GM19193 (cell line): Measurements from ENCODE around the gene RAB40B.

ENCODE experiments used
- POLR2A ChIP-seq: IDR thresholded peaks from 4 replicates; pipeline ENCODE4 v1.6.1; 2011; ENCODE audit not compliant: insufficient read depth, insufficient read length; ENCODE audit errors: extremely low read depth

RAB40B gene

DNA sequence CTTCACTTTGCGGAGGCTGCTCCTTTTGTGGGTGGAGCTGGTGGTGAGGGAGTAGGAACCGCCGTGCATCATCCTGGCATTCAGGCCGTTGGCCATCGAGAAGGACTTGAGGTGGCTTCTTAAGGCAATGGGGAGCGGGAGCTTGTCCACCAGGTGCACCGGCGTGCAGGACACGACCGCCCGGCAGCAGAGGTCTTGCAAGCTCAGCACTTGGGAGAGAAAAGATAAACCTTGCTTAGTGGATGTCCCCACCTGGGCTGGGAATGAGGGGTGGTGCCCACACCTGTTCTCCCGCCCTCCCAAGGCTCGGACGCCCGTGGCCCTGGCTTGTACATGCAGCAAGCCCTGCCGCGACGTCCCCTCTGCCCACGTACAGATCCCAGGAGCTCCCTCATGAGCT lies 40.6 kb downstream of the RAB40B start:
- TF ChIP-seq POLR2A, result no peak

DNA sequence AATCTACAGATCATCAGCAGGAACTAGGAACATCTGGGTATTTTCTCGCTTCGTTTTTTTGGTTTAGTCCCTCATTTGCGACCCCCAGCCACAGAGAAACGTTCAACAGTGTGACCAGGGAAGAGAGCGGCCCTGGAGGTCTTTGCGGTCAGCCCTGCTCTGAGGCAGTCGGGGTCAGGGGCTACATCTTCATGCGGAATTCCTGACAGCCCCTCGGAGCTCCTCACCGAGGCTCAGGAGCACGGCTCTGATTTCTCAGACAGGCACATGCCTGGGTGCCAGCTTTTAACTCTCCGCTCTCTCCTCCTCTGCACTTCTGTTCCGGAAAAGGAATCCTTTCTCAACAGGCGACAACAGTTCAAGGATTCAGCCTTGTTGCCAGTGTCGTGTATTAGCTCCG lies 42.2 kb downstream of the RAB40B start:
- no peak for TF ChIP-seq POLR2A

DNA sequence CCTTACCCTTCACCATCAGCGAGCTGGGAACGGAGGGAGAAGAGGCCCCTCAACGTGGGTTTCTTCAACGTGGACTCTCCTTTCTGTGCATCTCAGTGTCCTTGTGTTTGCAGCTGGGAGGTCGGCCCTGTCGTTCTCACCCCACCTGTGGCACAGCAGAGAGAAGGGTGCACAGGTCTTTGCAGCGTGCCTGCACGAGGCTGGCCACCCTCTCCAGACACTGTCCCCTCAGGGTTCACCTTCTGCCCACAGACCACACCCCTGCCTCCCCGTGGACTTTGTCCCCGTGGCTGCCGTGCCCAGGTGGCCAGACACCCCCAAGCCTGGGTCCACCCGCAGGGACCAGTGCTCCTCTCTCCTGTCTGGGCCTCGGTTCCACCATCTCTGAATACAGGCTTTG lies 43.0 kb downstream of the RAB40B start:
- no peak for TF ChIP-seq POLR2A

DNA sequence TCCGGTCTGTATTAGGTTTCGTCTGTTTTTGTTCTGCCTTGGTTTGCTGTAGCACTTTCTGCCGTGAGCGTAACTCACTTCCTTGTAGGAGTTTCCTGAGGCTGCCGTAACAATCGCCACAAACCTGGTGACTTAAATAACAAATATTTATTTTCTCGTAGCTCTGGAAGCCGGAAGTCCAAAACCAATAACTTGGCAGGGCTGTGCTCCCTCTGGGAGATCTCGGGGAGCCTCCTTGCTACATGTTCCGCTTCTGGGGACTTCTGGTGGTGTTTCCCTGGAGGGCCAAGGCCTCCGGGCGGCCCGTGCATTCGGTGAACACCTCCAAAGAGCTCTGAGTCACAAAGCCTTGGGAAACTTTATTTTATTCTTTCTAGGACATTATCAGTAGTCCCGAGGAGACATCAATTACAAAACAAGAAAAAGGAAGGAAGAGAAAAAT lies 43.4 kb downstream of the RAB40B start:
- TF ChIP-seq POLR2A, result no peak

DNA sequence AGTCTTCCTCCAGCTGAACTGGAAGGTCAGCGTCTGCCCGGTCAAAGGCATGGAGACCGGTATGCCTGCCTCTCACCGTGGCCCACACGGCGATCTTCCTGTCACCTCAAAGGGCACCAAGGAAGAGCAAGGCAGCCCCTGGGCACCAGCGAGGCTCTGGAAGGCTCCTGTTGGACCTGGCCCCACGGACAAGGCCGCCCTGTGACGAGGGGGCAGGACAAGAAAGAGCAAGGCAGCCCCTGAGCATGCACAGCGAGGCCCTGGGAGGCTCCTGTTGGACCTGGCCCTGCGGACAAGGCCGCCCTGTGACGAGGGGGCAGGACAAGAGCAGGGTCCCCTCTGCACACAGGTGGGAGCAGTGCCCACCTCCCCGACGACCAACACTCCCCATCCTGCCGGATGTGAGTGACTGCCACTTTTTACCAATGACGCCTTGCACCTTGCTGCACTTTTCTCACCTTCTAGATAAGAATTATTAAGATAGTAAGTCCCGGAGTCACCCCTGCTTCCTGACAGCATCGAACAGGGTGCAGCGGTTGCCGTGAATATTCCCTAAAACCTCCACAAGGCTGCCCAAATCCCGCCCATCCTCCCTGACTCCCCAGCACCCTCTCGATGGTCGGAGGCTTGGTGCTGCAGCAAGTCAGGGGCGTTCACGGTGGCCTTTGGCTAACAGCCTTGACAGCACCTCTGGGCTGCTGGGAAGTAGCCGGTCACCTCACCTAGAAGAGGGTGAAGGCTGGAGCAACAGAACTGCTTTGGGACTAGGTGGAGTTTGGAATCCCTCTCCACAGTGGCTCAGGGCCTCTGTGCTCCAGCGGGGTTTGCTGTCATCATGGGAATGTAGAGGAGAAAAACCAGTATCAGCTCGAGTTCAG lies 44.6 kb downstream of the RAB40B start:
- no peak for TF ChIP-seq POLR2A

DNA sequence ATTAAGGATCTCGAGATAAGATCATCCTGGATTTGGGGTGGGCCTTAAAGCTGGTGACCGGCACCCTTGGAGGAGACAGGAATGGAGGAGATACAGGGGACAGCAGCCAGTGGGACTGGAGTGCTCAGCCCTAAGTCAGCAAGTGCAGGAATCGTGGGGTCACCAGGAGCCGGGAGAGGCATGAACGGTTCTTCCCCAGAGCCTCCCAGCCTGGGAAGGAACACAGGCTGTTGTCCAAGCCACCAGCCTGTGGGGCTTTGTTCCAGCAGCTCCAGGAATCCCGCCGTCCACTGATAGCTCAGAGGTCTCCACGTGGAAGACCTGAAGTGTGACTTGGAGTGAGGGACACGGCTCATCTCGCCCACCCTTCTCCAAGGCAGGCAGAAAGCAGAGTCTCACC lies 47.8 kb downstream of the RAB40B start:
- TF ChIP-seq POLR2A, result no peak

DNA sequence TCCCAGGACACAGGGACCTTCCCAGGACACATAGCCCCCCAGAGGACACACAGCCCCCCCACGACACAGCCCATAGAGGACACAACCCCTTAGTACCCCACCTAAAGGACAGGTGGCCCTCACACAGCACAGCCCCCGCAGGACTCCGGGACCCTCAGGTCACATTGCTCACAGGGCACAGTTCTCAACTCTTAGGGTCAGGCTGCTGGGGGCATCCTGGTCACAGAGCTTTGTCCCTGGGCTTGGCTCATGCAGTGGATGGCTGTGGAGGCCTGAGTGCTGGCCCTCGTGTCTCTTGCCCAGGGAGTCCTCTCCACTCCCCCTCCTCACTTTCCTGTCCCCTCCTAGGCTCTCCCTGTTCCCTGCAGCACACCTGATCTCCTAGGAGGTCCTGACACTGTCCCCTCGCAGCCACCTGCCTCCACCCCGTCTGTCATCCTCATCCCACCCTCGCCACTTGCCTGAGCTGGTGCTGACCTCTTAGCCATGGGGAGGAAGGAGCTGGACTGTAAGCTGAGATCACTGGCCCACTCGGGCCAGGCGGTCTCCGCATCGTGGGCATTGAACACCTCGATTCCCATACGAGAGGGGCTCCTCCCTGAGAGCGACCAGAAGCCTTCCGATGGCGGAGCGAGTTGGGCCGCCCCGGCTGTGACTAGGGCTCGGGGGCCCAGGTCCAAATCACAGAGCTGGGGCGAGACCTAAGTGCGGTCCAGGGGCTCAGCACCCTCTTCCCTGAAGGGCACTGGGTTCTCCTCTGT lies 48.8 kb downstream of the RAB40B start:
- TF ChIP-seq POLR2A, result no peak

DNA sequence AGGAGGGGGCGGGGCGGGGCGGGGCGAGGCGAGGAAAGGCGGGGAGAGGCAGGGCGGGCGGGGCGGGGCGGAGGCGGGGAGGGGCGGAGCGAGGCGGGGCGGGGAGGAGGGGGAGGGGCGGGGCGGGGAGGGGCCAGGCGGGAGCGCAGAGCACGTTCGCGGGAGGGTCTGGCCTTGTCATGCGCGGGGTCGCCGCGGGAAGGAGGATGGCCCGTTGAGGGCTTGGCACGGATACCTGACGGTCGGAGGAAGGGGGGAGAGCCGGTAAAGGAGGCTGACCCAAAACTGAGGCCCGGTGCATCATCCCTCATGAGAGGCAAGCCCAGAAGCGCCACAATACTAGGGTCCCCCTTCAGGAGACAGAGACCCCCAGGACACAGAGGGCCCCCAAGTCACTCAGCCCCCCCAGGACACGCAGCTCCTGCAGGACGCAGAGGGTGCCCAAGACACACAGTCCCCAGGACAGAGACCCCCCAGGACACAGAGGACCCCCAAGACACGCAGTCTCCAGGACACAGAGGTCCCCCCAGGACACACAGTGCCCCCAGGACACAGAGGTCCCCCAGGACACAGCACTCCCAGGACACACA lies 49.7 kb downstream of the RAB40B start:
- TF ChIP-seq POLR2A, result no peak

DNA sequence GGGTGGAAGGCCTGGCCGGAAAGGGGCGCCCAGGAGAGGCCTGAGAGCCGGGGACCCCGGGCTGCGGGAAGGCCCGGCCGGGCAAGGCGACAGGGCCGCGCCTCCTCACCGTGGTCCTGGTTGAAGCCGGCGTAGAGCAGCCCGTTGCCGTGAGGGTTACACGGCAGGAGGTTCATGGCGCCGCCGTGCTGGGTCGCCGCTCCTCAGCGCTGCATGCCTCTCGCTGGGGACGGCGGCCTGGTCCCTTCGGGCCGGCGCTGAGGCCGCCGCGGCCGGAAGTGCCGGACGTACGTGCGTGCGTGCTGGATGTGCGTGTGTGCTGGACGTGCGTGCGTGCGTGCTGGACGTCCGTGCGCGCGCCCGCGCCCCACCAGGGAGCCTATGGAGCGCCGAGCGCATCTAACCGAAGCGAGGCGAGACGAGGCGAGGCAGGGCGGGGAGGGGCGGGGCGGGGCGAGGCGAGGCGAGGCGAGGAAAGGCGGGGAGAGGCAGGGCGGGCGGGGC lies 50.3 kb downstream of the RAB40B start, which contains the start of gene WDR45B:
TSS of gene WDR45B (minus strand) at position 280 of the 504 bp plus-strand sequence. CDS start at position 176, 104 bp downstream.
- TF ChIP-seq POLR2A, result peak; percentile 94

DNA sequence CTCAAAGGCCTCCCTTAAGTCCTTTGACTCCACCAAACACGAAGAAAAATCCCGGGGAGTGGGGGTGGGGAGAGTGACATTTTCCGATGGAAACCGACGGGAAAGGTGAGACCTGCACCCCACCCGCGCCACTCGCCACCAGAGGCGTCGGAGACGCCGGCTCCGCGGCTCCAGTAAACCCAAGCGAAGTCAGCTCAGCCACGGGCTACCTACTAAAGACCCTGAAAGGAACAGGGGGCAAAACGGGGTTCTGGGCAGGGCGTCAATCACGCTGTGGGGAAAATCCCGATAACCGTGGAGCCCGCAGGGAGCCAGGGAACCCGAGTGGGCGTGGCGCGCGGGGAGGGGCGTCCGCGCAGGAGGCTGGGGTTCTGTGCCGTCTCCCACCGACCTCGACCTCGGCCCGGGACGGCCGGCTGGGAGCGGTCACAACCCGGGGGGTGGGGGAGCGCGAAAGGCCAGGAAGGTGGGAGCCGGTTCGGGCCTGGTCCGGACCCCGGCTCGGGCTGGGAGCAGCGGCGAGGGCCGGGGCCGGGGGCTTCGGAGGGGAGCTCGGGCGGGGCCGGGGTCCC lies 50.8 kb downstream of the RAB40B start:
- TF ChIP-seq POLR2A, result no peak

DNA sequence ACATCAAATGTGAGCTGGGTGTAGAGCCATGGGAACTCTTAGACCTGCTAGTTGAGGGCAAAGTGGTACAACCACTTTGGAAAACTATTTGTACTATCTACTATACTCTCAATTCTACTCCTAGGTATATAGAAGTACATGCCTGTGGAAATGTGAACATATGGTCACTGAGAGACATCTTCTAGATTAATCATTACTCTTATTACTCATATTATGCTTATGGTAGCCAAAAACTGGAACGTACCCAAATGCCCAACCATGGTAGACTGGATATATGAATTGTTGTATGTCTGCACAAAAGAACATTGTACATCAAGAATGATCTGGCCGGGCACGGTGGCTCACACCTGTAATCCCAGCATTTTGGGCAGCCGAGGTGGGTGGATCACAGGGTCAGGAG lies 53.0 kb downstream of the RAB40B start:
- TF ChIP-seq POLR2A, result no peak

DNA sequence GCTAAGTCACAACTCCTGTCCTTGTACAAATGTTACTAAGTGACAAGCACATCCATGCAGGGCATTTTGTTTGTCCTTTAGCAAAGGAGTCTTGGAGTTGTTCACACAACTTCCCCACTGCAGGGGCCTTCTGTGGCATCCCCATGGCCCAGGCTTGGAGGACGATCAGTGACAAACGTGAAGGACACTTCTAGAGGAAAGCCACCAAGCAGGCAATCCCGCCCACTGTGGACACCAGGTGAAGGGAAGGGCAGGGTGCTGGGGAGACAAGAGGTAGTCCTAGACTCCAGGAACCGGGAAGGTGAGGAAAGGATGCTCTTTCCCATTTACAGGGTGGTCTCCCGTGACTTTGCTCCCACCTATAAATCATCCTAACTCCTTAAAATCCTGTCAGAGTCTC lies 54.4 kb downstream of the RAB40B start:
- TF ChIP-seq POLR2A, result no peak

DNA sequence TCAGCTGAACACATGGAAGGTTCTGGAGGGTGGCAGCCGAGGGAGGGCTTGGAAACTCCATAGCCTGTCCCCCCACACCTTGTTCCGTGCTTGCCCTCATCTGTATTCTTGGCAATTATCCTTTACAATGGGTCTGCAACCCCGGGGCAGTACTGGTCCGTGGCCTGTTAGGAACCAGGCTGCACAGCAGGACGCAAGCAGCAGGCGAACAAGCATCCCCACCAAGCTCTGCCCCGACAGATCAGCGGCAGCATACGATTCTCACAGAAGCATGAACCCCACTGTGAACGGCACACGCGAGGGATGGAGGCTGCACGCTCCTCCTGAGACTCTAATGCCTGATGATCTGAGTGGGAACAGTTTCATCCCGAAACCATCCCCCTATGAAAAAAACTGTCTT lies 56.5 kb downstream of the RAB40B start:
- no peak for TF ChIP-seq POLR2A

DNA sequence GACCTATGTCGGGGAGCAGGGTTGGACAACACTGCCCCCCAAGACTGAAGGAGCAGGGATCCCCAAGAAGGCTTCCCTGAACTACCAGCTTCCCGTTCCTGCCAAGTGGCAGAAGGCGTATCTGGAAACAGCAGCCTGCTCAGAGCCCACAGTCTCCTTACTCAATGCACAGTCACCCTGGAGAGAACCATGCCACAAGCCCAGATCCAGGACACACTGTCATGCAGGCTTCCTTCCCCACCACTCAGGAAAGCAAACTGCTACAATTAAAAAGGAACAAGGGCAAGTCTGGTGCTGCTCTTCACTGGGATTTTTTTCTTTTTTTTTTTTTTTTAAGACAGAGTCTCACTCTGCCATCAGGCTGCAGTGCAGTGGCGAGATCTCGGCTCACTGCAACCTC lies 58.5 kb downstream of the RAB40B start:
- no peak for TF ChIP-seq POLR2A

DNA sequence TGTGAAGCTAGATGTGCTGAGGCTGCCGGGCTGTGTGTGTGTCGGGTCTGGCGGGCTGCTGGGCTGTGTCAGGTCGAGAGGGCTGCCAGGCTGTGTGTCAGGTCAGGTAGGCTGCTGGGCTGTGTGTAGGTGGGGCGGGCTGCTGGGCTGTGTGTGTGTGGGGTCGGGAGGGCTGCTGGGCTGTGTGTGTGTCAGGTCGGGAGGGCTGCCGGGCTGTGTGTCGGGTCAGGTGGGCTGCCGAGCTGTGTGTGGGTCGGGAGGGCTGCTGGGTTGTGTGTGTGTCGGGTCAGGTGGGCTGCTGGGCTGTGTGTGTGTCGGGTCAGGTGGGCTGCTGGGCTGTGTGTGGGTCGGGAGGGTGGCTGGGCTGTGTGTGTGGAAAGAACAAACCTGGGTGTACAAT lies 58.9 kb downstream of the RAB40B start:
- no peak for TF ChIP-seq POLR2A
